ENCODE data around the gene FAM131A. TPM values are rescaled to one million over a fixed set of nuclear protein-coding genes. Genes with fewer than 3 reads are reported as not detected.

Gene FAM131A
- total RNA-seq, 4 donors from 2014 or later, result 14.7 to 27.1 (median 18.8) TPM

DNA sequence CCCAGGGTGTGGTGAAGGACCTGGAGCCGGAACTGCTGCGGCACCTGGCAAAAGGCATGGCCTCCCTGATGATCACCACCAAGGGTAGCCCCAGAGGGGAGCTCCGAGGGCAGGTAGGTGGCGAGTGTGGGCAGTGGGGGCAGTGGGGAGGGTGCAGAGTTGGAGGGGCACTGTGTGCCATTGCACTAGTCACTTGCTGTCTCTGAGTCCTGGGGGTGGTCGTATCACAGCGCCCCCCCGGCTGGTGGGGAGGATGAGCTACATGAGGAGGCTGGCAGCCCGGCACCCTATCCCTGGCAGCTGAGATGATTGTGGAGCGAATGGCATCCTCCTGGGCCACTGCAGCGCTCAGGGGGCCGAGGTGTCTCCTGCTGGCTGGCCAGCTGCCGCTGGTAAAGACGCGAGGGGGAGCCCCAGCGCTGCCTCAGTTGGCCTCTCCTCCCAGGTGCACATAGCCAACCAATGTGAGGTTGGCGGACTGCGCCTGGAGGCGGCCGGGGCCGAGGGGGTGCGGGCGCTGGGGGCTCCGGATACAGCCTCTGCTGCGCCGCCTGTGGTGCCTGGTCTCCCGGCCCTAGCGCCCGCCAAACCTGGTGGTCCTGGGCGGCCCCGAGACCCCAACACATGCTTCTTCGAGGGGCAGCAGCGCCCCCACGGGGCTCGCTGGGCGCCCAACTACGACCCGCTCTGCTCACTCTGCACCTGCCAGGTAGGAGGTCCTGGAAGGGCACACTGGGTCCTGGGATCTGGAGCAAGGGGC, 48.8 kb downstream of the FAM131A start:
- in situ Hi-C loops (cut with MboI; ENCODE audit: low sequenced_read_pairs in 4 of 4), result no loop called here

DNA sequence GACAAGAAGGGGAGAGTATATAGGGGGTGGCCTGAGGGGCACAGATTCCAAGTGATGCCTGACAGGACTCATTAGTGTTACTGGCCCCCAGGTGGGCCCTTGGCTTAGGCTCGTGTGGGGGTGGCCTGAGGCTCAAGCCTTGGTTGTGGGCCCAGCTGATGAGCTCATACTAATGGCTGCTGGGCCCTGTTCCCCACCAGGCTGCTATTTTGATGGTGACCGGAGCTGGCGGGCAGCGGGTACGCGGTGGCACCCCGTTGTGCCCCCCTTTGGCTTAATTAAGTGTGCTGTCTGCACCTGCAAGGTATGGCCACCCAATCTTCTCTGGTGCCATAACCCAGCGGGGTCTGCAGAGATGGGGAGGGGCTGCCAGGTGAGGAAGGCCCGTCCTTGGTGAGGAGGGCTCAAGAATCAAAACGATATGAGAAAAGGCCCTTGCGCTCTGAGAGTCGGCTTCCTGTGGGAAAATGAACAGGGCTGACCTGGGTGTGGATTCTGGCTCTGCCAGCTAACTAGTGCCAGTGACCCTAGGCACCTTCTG, 49.8 kb downstream of the FAM131A start:
- no peak overlapping the region for H3K4me3 ChIP-seq
- H3K36me3 ChIP-seq, result no peaks in the 10 kb centered on the region
- no peaks in the 10 kb centered on the region for H3K9me3 ChIP-seq
- ATAC-seq, result no peak
- H3K27ac ChIP-seq, result no peak overlapping the region
- intact Hi-C loops (cut with DNase I; ENCODE audit: low total_unique reads), result no loop called here
- in situ Hi-C loops (cut with MboI; ENCODE audit: low sequenced_read_pairs in 4 of 4), result no loop called here
- DNase-seq, result no peak
- no peaks in the 10 kb centered on the region for H3K27me3 ChIP-seq
- TF ChIP-seq, protein P1, sequence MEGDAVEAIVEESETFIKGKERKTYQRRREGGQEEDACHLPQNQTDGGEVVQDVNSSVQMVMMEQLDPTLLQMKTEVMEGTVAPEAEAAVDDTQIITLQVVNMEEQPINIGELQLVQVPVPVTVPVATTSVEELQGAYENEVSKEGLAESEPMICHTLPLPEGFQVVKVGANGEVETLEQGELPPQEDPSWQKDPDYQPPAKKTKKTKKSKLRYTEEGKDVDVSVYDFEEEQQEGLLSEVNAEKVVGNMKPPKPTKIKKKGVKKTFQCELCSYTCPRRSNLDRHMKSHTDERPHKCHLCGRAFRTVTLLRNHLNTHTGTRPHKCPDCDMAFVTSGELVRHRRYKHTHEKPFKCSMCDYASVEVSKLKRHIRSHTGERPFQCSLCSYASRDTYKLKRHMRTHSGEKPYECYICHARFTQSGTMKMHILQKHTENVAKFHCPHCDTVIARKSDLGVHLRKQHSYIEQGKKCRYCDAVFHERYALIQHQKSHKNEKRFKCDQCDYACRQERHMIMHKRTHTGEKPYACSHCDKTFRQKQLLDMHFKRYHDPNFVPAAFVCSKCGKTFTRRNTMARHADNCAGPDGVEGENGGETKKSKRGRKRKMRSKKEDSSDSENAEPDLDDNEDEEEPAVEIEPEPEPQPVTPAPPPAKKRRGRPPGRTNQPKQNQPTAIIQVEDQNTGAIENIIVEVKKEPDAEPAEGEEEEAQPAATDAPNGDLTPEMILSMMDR (IDR thresholded peaks at IDR 0.05 in 4 of 5, conservative IDR thresholded peaks at IDR 0.05 in 1 of 5), result no peak
- TF ChIP-seq POLR2A (IDR thresholded peaks at IDR 0.05), result no peak
- H3K4me1 ChIP-seq, result no peaks in the 10 kb centered on the region

More for the DNA sequence above, 48.8 kb downstream of the FAM131A start:
- intact Hi-C loops (cut with DNase I; ENCODE audit: low total_unique reads), result no loop called here
- peaks cover 0 to 5% of the 10 kb centered on the region in 2 donors for H3K4me1 ChIP-seq
- DNase-seq, result no peak
- H3K36me3 ChIP-seq, result no peaks in the 10 kb centered on the region
- H3K9me3 ChIP-seq, result no peaks in the 10 kb centered on the region
- no peak overlapping the region for H3K27ac ChIP-seq
- no peak overlapping the region for H3K4me3 ChIP-seq
- peaks cover 0 to 9% (median 4%) of the 10 kb centered on the region in 3 donors for H3K27me3 ChIP-seq
- TF ChIP-seq, protein P1 (IDR thresholded peaks at IDR 0.05 in 4 of 5, conservative IDR thresholded peaks at IDR 0.05 in 1 of 5), result no peak
- no peak for TF ChIP-seq POLR2A (IDR thresholded peaks at IDR 0.05)
- ATAC-seq, result no peak

DNA sequence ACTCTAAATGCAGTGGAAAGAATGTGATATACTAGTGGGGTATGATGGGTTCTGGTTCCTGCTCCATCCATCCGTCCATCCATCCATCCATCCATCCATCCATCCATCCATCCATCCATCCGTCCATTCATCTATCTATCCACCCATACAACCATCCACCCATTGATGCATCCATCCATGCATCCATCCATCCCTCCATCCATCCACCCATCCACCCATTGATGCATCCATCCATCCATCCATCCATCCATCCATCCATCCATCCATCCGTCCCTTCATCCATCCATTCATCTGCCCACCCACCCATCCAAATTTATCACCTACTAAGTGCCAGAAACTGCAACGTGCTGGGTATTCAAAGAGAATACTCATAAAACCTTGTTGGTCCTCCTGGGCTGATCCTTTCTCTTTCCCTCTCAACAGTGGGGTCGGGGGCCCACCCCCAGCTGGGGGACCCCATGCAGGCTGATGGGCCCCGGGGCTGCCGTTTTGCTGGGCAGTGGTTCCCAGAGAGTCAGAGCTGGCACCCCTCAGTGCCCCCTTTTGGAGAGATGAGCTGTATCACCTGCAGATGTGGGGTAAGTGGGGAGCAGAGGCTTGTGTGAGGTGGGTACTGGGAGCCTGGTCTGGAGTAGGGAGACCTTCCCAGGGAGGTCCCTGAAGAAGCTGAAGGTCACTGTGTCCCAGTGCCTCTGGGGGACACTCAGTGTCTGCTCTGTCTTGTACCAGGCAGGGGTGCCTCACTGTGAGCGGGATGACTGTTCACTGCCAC, 51.0 kb downstream of the FAM131A start:
- TF ChIP-seq POLR2A (IDR thresholded peaks at IDR 0.05), result no peak
- TF ChIP-seq, protein P1 (IDR thresholded peaks at IDR 0.05 in 4 of 5, conservative IDR thresholded peaks at IDR 0.05 in 1 of 5), result no peak
- Histone ChIP-seq H3K9me3 (no peaks in the 10 kb centered on the region), H3K4me3 (no peak overlapping the region), H3K27me3 (no peaks in the 10 kb centered on the region), H3K36me3 (no peaks in the 10 kb centered on the region), H3K4me1 (no peaks in the 10 kb centered on the region), H3K27ac (no peak overlapping the region)
- ATAC-seq (no peak), DNase-seq (no peak)
- in situ Hi-C loops (cut with MboI; ENCODE audit: low sequenced_read_pairs in 4 of 4) (no loop called here), intact Hi-C loops (cut with DNase I; ENCODE audit: low total_unique reads) (no loop called here)

DNA sequence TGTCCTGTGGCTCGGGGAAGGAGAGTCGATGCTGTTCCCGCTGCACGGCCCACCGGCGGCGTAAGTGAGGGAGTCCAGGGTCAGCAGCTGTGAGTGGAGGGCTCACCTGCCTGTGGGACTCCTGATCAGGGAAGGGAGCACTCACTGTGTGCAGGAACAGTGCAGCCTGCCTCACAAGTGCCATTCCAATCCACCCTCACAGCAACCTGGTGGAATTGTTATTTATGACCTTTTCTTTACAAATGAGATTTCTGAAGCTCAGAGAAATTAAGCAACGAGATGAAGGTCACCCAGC, 51.5 kb downstream of the FAM131A start:
- Histone ChIP-seq H3K9me3 (no peaks in the 10 kb centered on the region), H3K4me1 (no peaks in the 10 kb centered on the region), H3K27me3 (no peaks in the 10 kb centered on the region), H3K4me3 (no peak overlapping the region), H3K27ac (no peak overlapping the region), H3K36me3 (no peaks in the 10 kb centered on the region)
- DNase-seq (no peak), ATAC-seq (no peak)
- intact Hi-C loops (cut with DNase I; ENCODE audit: low total_unique reads), result no loop called here
- in situ Hi-C loops (cut with MboI; ENCODE audit: low sequenced_read_pairs in 4 of 4), result no loop called here
- no peak for TF ChIP-seq POLR2A (IDR thresholded peaks at IDR 0.05)
- TF ChIP-seq, protein P1 (IDR thresholded peaks at IDR 0.05 in 4 of 5, conservative IDR thresholded peaks at IDR 0.05 in 1 of 5), result no peak

Measured in gastrocnemius medialis (tissue), 4 donors.